PC-9 (cell line): ENCODE results near the gene ZNF217. TPM values are rescaled to one million over a fixed set of nuclear protein-coding genes. Genes with fewer than 3 reads are reported as not detected.

Source experiments
- BruUV-seq: library from RNA; stranded (reverse); fragments of 400-500 nt; replicated peaks from 2 replicates; lab custom pipeline; 2021; lab: Mats Ljungman, UMichigan
- CTCF ChIA-PET: fragments of 300-600 bp; sonication (Branson Sonifier 250); formaldehyde crosslinking; loops from one replicate; lab custom pipeline; 2022; ENCODE audit warnings: antibody characterized with exemption; lab: Charles Lee
- POLR2A ChIA-PET: fragments of 300-600 bp; sonication (Branson Sonifier 250); formaldehyde crosslinking; loops from one replicate; lab custom pipeline; 2022; ENCODE audit warnings: antibody characterized with exemption; ENCODE audit not compliant: unreplicated experiment; lab: Charles Lee
- DNase-seq, 2 experiments: peaks; one replicate each; pipeline versions ENCODE4 v3.0.0 to v3.0.0-alpha.2; 2015 to 2022; ENCODE audit warnings: mixed read lengths in 1 of 2
- H2AFZ ChIP-seq: fragments of 200-600 bp; sonication (generic); 2 replicates; pipeline ENCODE4 v1.8.1; 2017; ENCODE audit warnings: antibody characterized with exemption
- H3F3A ChIP-seq: fragments of 200-600 bp; sonication (generic); 2 replicates; pipeline ENCODE4 v1.8.1; 2017; ENCODE audit warnings: antibody characterized with exemption, mild to moderate bottlenecking, low read depth; ENCODE audit not compliant: insufficient read depth
- H3K27ac ChIP-seq: fragments of 200-600 bp; sonication (generic); 2 replicates; pipeline ENCODE4 v1.6.1; 2016; ENCODE audit warnings: mixed run types
- H3K27me3 ChIP-seq: fragments of 200-600 bp; sonication (generic); 2 replicates; pipeline ENCODE4 v1.6.1; 2016; ENCODE audit warnings: low read depth, mixed run types; ENCODE audit not compliant: insufficient read depth
- H3K36me3 ChIP-seq: fragments of 200-600 bp; sonication (generic); 2 replicates; pipeline ENCODE4 v1.6.1; 2016; ENCODE audit warnings: low read depth, mixed run types
- H3K4me1 ChIP-seq: fragments of 200-600 bp; sonication (generic); replicated peaks from 2 replicates; pipeline ENCODE4 v1.6.1; 2016; ENCODE audit warnings: mixed run types; ENCODE audit not compliant: insufficient read depth
- H3K4me2 ChIP-seq: fragments of 200-600 bp; sonication (generic); 2 replicates; pipeline ENCODE4 v1.6.1; 2017; ENCODE audit warnings: mixed run types
- H3K4me3 ChIP-seq: fragments of 200-600 bp; sonication (generic); 2 replicates; pipeline ENCODE4 v1.6.1; 2016; ENCODE audit warnings: mixed run types
- H3K79me2 ChIP-seq: fragments of 200-600 bp; sonication (generic); 2 replicates; pipeline ENCODE4 v1.6.1; 2017; ENCODE audit warnings: low read depth, mixed run types
- H3K9me2 ChIP-seq: fragments of 200-600 bp; sonication (generic); 2 replicates; pipeline ENCODE4 v1.8.1; 2017; ENCODE audit warnings: mild to moderate bottlenecking; ENCODE audit not compliant: insufficient read depth
- H3K9me3 ChIP-seq: fragments of 200-600 bp; sonication (generic); 2 replicates; pipeline ENCODE4 v1.8.1; 2016; ENCODE audit warnings: low read depth; ENCODE audit not compliant: insufficient read depth
- H4K20me1 ChIP-seq: fragments of 200-600 bp; sonication (generic); 2 replicates; pipeline ENCODE4 v1.8.1; 2017; ENCODE audit not compliant: insufficient read depth
- EZH2 ChIP-seq: fragments of 200-600 bp; sonication (generic); IDR thresholded peaks from 2 replicates; pipeline ENCODE4 v1.8.0; 2017; ENCODE audit warnings: antibody characterized with exemption, low read depth
- intact Hi-C: fragments of 100-400 bp; cut with micrococcal nuclease; formaldehyde crosslinking; loops from one replicate; pipeline ENCODE4 v1.10.0; 2022; ENCODE audit not compliant: unreplicated experiment
- total RNA-seq: library from RNA; stranded (reverse); gene quantifications from 2 replicates; pipeline ENCODE4 v1.2.3, GENCODE V29; 2021
- TF ChIP-seq, protein P1 (sequence below): fragments of 200-600 bp; sonication (generic); conservative IDR thresholded peaks from 2 replicates; pipeline ENCODE4 v1.6.1; 2017; ENCODE audit warnings: mixed run types, antibody characterized with exemption, mild to moderate bottlenecking, moderate library complexity

ZNF217 gene
- total RNA-seq, 1 experiment from 2014 or later = 63.8 TPM

DNA sequence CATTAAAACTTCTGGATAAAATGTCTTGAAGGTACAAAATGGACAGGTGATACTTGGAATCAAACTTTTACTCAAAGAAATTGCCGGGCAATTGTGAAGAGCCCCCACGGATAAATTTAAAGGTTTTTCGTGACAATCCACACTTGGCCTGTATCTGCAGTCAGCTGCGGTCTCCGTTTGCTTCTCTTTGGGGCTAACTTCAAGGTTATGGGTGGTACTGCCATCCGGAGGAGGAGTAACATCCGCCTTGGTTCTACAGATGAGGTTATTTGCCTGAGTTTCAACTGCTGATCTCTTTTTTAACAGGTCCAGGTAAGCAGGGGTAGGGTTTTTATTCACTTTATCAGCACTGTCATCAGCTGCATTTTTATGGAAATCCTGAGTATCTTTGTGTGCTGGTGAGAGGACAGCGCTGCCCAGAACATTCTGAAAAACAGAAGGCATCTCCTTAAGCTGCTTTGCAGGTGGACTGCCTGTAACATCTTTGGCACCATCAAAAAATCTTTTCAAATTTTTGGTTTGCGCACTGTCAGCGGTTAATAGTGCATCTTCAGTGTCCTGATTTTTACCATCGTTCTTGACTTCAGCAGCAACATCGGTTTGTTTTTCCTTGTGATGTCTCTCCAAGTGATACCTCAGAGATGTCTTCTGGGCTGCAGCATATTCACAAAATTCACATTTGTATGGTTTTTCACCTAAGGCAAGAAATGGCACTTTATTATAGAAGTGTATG is 16.9 kb downstream of the ZNF217 start:
- no peak overlapping the region for H2AFZ ChIP-seq
- peaks cover 52% of the 10 kb centered on the region for H3F3A ChIP-seq
- TF ChIP-seq, protein P1, sequence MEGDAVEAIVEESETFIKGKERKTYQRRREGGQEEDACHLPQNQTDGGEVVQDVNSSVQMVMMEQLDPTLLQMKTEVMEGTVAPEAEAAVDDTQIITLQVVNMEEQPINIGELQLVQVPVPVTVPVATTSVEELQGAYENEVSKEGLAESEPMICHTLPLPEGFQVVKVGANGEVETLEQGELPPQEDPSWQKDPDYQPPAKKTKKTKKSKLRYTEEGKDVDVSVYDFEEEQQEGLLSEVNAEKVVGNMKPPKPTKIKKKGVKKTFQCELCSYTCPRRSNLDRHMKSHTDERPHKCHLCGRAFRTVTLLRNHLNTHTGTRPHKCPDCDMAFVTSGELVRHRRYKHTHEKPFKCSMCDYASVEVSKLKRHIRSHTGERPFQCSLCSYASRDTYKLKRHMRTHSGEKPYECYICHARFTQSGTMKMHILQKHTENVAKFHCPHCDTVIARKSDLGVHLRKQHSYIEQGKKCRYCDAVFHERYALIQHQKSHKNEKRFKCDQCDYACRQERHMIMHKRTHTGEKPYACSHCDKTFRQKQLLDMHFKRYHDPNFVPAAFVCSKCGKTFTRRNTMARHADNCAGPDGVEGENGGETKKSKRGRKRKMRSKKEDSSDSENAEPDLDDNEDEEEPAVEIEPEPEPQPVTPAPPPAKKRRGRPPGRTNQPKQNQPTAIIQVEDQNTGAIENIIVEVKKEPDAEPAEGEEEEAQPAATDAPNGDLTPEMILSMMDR = no peak
- no peak for TF ChIP-seq EZH2
- H3K4me1 ChIP-seq = peaks cover 45% of the 10 kb centered on the region
- H3K79me2 ChIP-seq = peaks cover 100% of the 10 kb centered on the region
- BruUV-seq = TSS peak; percentile 1
- H3K4me3 ChIP-seq = no peak overlapping the region
- no peaks in the 10 kb centered on the region for H3K9me2 ChIP-seq
- intact Hi-C loops = loop anchor here (5.0 to 10.0 kb wide), 3 partner anchors 176 to 618 kb away; no protein-coding TSS in a partner anchor
- H3K27ac ChIP-seq = 0 out of 2 replicates have a peak overlapping the region, but pooled peaks have one; percentile 2
- no peaks in the 10 kb centered on the region for H3K27me3 ChIP-seq
- DNase-seq = no peak
- H3K9me3 ChIP-seq = no peaks in the 10 kb centered on the region
- peaks cover 91% of the 10 kb centered on the region for H3K36me3 ChIP-seq
- no peak overlapping the region for H3K4me2 ChIP-seq
- ChIA-PET CTCF (no interaction called here), POLR2A (no interaction called here)
- peaks cover 39% of the 10 kb centered on the region for H4K20me1 ChIP-seq

- Histone ChIP-seq H3K4me1 (peaks cover 39% of the 10 kb centered on the region), H3F3A (peaks cover 53% of the 10 kb centered on the region), H3K36me3 (peaks cover 90% of the 10 kb centered on the region), H3K9me3 (no peaks in the 10 kb centered on the region), H3K27ac (no peak overlapping the region), H3K4me2 (no peak overlapping the region), H3K27me3 (no peaks in the 10 kb centered on the region), H3K9me2 (no peaks in the 10 kb centered on the region), H3K4me3 (no peak overlapping the region), H2AFZ (no peak overlapping the region), H4K20me1 (peaks cover 44% of the 10 kb centered on the region), H3K79me2 (peaks cover 100% of the 10 kb centered on the region)
- no TSS peak for BruUV-seq
- intact Hi-C loops = loop anchor here (5.0 to 10.0 kb wide), 3 partner anchors 176 to 619 kb away; no protein-coding TSS in a partner anchor
- CTCF ChIA-PET = no interaction called here
- POLR2A ChIA-PET = no interaction called here
- TF ChIP-seq, protein P1 = no peak
- no peak for TF ChIP-seq EZH2
- DNase-seq = no peak
These were observed 17.5 kb downstream of the ZNF217 start for GRCh38 chr20:53576195-53576580.

GRCh38 chr20:53575481-53576194 is 18.0 kb downstream of the ZNF217 start:
- H3K36me3 ChIP-seq = peaks cover 89% of the 10 kb centered on the region
- H3K27me3 ChIP-seq = no peaks in the 10 kb centered on the region
- peaks cover 34% of the 10 kb centered on the region for H3K4me1 ChIP-seq
- H3K27ac ChIP-seq = no peak overlapping the region
- no TSS peak for BruUV-seq
- POLR2A ChIA-PET = no interaction called here
- H2AFZ ChIP-seq = no peak overlapping the region
- no peaks in the 10 kb centered on the region for H3K9me3 ChIP-seq
- H3K79me2 ChIP-seq = peaks cover 100% of the 10 kb centered on the region
- no peaks in the 10 kb centered on the region for H3K9me2 ChIP-seq
- peaks cover 48% of the 10 kb centered on the region for H4K20me1 ChIP-seq
- H3K4me3 ChIP-seq = no peak overlapping the region
- CTCF ChIA-PET = no interaction called here
- H3F3A ChIP-seq = peaks cover 52% of the 10 kb centered on the region
- DNase-seq = no peak
- no peak overlapping the region for H3K4me2 ChIP-seq
- intact Hi-C loops = loop anchor here (5.0 to 10.0 kb wide), 3 partner anchors 177 to 619 kb away; no protein-coding TSS in a partner anchor
- TF ChIP-seq EZH2 = no peak
- TF ChIP-seq, protein P1 = no peak
